HL-60 (cell line): ENCODE results near the gene ARMC7.
"Not testable (repeated sequence)": the region's sequence is repeated elsewhere in the genome, so short reads cannot be mapped to it uniquely, and the experiment has no call there.

ENCODE experiments used
- DNase-seq, 2 experiments: peaks; one replicate each; pipeline ENCODE4 v3.0.0-alpha.2; 2010 to 2020; ENCODE audit warnings: low read depth in 1 of 2, low spot score in 1 of 2
- H3K27ac ChIP-seq: fragments of 250-450 bp; sonication (Bioruptor Pico); replicated peaks from 2 replicates; pipeline ENCODE4 v1.5.1; 2020; ENCODE audit warnings: mild to moderate bottlenecking, moderate library complexity
- H3K27me3 ChIP-seq: fragments of 250-450 bp; sonication (Bioruptor Pico); 2 replicates; pipeline ENCODE4 v1.5.1; 2021; ENCODE audit warnings: mild to moderate bottlenecking, moderate library complexity; ENCODE audit not compliant: insufficient read depth, poor library complexity, severe bottlenecking
- H3K4me3 ChIP-seq: replicated peaks from 2 replicates; pipeline ENCODE4 v1.5.1; 2011; ENCODE audit warnings: mild to moderate bottlenecking, control low read depth, low read length; ENCODE audit not compliant: insufficient read depth
- GABPA ChIP-seq: IDR thresholded peaks from 2 replicates; pipeline ENCODE4 v1.6.1; 2012; ENCODE audit warnings: low read depth
- POLR2AphosphoS5 ChIP-seq: IDR thresholded peaks from 2 replicates; pipeline ENCODE4 v1.6.1; 2012; ENCODE audit warnings: low read depth
- SPI1 ChIP-seq: IDR thresholded peaks from 2 replicates; pipeline ENCODE4 v1.6.1; 2012; ENCODE audit warnings: low read depth, mild to moderate bottlenecking, borderline replicate concordance
- TF ChIP-seq, protein P1 (sequence below): IDR thresholded peaks from 2 replicates; pipeline ENCODE4 v1.6.1; 2012; ENCODE audit warnings: low read depth; ENCODE audit not compliant: insufficient replicate concordance
- TF ChIP-seq, protein P2 (sequence below): IDR thresholded peaks from one replicate; pipeline ENCODE4 v1.5.1; 2011; ENCODE audit warnings: low read length, control low read depth, inconsistent platforms; ENCODE audit not compliant: insufficient read depth

The ARMC7 gene

DNA sequence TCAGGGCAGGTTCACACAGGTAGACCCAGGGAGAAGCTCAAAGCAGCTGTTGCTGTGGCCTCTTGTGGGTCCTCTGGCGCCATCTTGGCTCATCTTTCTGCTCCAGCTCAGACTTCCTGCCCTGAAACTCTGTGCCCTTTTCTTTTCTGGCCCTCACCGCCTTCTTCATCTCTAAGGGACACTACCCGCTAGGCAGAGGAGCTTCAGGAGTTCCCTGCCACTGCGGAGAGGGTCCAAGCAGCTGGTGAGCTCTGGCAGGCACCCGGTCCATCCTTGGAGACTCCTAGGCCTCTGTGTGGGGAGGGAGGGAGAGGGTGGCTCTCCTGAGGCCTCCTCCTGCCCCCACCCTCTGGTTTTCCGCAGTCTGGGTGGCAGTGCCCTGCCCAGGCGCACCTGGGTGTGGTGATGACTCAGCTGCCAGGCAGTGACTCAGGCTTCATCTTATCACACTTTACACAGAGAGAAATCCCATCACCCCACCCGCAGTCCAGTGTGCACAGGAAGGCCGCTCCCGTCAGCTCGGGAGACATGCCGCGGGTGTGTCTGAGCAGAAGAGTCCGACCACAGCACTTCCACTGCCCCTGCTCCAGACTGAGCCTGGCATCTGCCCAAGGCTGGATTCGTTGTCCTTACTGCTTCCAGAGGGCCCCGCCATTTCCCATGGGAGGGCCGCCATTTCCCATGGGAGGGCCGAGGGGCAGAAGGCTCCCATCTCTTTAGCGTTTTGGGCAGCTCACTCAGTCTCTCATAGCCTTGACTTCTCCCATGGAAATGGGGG is 14.5 kb downstream of the ARMC7 start:
- peak; percentile 45; the same call in 1 of the 2 replicates for TF ChIP-seq POLR2AphosphoS5
- TF ChIP-seq SPI1 = no peak
- peak; percentile 19; the same call in 1 of the 2 replicates for TF ChIP-seq GABPA
- Histone ChIP-seq H3K4me3 (no peak overlapping the region), H3K27me3 (no peaks in the 10 kb centered on the region), H3K27ac (peak overlapping the region; percentile 38)
- peak in 1 of 2 experiments; percentile 83 for DNase-seq

DNA sequence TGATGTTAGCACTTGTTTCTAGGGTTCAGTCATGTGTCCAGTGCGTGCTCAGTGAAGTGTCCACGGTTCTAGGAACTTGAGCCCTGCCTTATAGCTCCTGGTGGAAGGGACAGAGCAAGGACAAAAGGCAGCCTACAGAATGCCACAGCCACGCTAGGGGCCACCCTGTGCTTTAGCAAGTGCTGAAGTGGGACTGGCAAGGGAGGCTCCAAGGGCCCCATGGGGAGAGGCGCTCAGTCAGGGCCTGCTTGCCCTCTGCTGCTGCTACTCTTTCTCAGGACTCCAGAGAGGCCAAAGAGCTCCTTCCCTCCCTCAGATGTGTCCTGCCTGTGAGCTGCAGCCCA is 15.0 kb downstream of the ARMC7 start:
- Histone ChIP-seq H3K27me3 (no peaks in the 10 kb centered on the region), H3K27ac (peak overlapping the region; percentile 38), H3K4me3 (no peak overlapping the region)
- no peak for TF ChIP-seq SPI1
- TF ChIP-seq, protein P1, sequence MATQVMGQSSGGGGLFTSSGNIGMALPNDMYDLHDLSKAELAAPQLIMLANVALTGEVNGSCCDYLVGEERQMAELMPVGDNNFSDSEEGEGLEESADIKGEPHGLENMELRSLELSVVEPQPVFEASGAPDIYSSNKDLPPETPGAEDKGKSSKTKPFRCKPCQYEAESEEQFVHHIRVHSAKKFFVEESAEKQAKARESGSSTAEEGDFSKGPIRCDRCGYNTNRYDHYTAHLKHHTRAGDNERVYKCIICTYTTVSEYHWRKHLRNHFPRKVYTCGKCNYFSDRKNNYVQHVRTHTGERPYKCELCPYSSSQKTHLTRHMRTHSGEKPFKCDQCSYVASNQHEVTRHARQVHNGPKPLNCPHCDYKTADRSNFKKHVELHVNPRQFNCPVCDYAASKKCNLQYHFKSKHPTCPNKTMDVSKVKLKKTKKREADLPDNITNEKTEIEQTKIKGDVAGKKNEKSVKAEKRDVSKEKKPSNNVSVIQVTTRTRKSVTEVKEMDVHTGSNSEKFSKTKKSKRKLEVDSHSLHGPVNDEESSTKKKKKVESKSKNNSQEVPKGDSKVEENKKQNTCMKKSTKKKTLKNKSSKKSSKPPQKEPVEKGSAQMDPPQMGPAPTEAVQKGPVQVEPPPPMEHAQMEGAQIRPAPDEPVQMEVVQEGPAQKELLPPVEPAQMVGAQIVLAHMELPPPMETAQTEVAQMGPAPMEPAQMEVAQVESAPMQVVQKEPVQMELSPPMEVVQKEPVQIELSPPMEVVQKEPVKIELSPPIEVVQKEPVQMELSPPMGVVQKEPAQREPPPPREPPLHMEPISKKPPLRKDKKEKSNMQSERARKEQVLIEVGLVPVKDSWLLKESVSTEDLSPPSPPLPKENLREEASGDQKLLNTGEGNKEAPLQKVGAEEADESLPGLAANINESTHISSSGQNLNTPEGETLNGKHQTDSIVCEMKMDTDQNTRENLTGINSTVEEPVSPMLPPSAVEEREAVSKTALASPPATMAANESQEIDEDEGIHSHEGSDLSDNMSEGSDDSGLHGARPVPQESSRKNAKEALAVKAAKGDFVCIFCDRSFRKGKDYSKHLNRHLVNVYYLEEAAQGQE = no peak
- no peak for TF ChIP-seq POLR2AphosphoS5
- TF ChIP-seq, protein P2, sequence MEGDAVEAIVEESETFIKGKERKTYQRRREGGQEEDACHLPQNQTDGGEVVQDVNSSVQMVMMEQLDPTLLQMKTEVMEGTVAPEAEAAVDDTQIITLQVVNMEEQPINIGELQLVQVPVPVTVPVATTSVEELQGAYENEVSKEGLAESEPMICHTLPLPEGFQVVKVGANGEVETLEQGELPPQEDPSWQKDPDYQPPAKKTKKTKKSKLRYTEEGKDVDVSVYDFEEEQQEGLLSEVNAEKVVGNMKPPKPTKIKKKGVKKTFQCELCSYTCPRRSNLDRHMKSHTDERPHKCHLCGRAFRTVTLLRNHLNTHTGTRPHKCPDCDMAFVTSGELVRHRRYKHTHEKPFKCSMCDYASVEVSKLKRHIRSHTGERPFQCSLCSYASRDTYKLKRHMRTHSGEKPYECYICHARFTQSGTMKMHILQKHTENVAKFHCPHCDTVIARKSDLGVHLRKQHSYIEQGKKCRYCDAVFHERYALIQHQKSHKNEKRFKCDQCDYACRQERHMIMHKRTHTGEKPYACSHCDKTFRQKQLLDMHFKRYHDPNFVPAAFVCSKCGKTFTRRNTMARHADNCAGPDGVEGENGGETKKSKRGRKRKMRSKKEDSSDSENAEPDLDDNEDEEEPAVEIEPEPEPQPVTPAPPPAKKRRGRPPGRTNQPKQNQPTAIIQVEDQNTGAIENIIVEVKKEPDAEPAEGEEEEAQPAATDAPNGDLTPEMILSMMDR = no peak
- no peak for TF ChIP-seq GABPA
- DNase-seq = no peak

DNA sequence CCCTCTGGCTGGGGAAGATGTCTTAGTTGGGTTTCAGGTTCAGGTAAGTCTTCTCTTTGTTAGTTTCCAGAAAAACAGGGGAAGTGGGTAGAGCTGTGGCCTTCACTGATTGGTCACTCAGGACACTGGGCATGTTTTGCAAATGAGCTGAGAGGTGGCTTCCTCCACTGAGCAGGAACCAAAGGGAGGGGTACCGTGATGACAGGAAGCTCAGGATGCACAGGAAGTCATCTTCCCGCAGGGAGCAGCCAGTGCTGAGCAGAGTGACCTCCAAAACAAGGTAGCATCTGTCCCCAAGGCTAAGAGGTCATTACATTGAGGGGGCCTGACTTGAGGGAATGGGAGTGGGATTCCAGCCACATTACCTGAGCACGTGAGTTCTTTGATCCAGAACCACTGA is 16.2 kb downstream of the ARMC7 start:
- H3K27ac ChIP-seq = peak overlapping the region; percentile 23; the same call in 1 of the 2 replicates
- TF ChIP-seq, protein P2 = no peak
- TF ChIP-seq SPI1 = no peak
- H3K27me3 ChIP-seq = no peaks in the 10 kb centered on the region
- no peak overlapping the region for H3K4me3 ChIP-seq
- DNase-seq = peak in 1 of 2 experiments; percentile 52

DNA sequence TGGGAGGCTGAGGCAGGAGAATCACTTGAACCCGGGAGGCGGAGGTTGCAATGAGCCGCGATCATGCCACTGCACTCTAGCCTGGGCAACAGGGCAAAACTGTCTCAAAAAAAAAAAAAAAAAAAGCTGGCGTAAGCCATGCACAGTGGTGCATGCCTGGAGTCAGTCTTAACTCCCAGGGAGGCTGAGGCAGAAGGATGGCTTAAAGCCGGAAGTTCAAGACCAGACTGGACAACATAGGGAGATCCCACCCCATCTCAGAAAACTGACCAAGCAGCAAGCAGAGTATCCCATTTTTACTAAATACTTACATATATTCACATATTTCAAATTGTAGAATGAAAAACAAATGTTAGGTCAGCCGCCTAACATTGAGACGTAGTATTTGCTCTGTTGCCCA is 17.2 kb downstream of the ARMC7 start:
- TF ChIP-seq, protein P1 = no peak
- no peak for TF ChIP-seq POLR2AphosphoS5
- TF ChIP-seq GABPA = no peak
- TF ChIP-seq, protein P2 = no peak
- no peak for TF ChIP-seq SPI1
- Histone ChIP-seq H3K4me3 (no peak overlapping the region), H3K27ac (no peak overlapping the region), H3K27me3 (no peaks in the 10 kb centered on the region)
- no peak for DNase-seq

DNA sequence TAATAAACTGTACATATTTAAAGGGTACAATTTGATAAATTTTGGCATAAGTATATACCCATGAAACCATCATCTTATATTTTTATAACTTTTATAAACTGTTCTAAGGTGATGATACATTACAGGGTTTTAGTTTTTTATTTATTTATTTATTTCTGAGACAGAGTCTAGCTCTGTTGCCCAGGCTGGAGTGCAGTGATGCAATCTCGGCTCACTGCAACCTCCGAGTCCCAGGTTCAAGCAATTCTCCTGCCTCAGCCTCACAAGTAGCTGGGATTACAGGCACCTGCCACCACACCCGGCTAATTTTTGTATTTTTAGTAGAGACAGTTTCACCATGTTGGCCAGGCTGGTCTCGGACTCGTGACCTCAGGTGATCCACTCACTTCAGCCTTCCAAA is 18.2 kb downstream of the ARMC7 start:
- not testable (repeated sequence) for DNase-seq, H3K27ac ChIP-seq, H3K27me3 ChIP-seq, H3K4me3 ChIP-seq
